HCEC 1CT (cell line): ENCODE results near the gene THUMPD3.
A peak's percentile ranks its signal among the peaks of the same experiment; 100 is the strongest.

Experiments
- DNase-seq: peaks from one replicate; pipeline ENCODE4 v3.0.0-alpha.2; 2017

The THUMPD3 gene

GRCh38 chr3:9422712-9423424 lies 60.0 kb downstream of the THUMPD3 start:
- peak; percentile 92 for DNase-seq

GRCh38 chr3:9428411-9428810 lies 65.6 kb downstream of the THUMPD3 start:
- DNase-seq, result no peak

- DNase-seq, result no peak
Measured at GRCh38 chr3:9430733-9431132, 67.9 kb downstream of the THUMPD3 start.

GRCh38 chr3:9433627-9434521 lies 71.0 kb downstream of the THUMPD3 start:
- no peak for DNase-seq

- no peak for DNase-seq
Measured at GRCh38 chr3:9435316-9435715, 72.5 kb downstream of the THUMPD3 start.
